ENCODE results near the gene ADARB1.

Gene ADARB1

DNA sequence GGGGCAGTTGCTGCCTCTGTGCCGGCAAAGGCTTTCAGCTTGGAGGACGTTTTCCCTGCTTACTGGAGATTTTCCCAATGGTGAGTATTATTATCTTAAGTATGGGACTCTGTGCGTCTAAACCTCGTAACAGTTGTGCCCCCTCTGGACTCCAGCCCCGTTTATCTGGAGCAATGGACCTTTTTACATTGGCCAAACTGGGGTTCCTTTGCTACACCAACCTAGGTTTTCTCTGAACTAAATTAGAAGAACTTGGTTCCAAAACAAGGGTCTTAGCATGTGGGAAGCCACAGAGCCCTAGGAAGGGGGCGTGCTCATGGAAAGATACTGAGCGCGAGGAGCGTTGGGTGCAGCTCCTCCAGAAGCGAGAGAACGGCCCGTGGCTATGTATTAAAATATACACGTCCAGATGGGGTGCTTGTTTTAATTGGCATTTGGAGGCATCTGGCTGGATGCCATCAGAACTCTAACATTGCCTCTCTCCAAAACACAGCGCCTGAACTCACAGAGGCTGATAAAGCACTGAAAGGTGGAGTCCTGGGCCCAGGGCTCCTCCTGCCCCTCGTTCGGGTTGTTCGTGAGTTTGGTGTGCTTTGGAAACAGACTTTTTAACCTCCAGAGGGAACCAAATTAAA, 184.9 kb downstream of the ADARB1 start:
- TF ChIP-seq, protein P1, sequence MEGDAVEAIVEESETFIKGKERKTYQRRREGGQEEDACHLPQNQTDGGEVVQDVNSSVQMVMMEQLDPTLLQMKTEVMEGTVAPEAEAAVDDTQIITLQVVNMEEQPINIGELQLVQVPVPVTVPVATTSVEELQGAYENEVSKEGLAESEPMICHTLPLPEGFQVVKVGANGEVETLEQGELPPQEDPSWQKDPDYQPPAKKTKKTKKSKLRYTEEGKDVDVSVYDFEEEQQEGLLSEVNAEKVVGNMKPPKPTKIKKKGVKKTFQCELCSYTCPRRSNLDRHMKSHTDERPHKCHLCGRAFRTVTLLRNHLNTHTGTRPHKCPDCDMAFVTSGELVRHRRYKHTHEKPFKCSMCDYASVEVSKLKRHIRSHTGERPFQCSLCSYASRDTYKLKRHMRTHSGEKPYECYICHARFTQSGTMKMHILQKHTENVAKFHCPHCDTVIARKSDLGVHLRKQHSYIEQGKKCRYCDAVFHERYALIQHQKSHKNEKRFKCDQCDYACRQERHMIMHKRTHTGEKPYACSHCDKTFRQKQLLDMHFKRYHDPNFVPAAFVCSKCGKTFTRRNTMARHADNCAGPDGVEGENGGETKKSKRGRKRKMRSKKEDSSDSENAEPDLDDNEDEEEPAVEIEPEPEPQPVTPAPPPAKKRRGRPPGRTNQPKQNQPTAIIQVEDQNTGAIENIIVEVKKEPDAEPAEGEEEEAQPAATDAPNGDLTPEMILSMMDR (IDR thresholded peaks at IDR 0.05; ENCODE audit: control extremely low read depth, extremely low read depth, low read depth, missing control alignments) = no peak
- CTCF ChIA-PET = interaction anchor here (0.8 to 1.4 kb wide), 2 partner anchors 11 to 33 kb away, joined by 3 read pairs; no protein-coding TSS in a partner anchor
- POLR2A ChIA-PET = no interaction called here
- no peak for DNase-seq (ENCODE audit: extremely low spot score)

DNA sequence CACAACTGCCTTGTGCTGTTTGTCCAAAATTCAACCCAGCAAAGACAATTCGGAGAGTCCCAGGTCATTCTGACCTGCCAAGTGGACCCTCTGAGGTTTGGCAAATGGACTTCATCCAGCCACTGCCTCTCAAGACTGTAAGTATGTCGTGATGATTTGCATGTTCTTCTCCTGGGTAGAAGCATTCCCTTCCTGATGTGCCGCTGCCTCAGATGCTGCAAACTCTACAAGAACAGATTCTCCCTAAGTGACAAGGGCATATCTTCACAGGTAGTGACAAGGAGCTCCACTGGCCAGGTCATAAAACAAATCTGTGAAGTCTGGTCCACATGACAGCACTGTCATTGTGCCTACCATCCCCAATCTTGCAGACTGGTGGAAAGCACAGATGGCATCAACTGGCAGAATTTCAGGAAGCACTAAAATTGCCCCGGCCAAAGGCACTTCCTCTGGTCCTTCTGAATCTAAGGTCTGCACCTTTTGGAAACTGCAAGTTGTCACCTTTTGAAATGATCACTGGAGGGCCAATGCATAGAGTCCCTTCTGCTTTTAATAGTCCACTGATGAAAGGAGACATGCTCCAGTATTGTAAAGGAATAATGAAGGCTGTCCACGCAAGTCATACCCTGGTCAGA, 185.9 kb downstream of the ADARB1 start:
- CTCF ChIA-PET = interaction anchor here (1.4 kb wide), 1 partner anchor 12 kb away, joined by 3 read pairs; no protein-coding TSS in a partner anchor
- POLR2A ChIA-PET = no interaction called here
- DNase-seq (ENCODE audit: extremely low spot score) = no peak
- TF ChIP-seq, protein P1 (IDR thresholded peaks at IDR 0.05; ENCODE audit: control extremely low read depth, extremely low read depth, low read depth, missing control alignments) = no peak

DNA sequence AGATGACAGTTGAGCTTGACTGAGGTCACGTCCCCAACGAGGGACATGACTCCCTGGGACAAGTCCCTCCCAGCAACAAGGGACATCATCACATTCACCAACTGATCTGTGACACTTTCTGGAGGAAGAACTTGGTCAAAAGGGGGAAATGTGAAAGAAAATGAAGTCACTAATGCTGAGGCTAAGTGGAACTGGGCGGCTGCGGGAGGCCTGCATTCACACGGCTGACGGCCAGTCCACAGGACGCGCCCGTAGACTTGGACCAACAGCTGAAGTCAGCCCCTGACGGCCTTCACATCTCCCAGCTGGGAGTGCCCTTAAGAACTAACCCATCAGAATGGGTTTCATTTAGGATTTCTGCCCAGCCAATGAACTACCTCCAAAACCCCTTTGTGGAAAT, 186.7 kb downstream of the ADARB1 start:
- ChIA-PET POLR2A (no interaction called here), CTCF (no interaction called here)
- TF ChIP-seq, protein P1 (IDR thresholded peaks at IDR 0.05; ENCODE audit: control extremely low read depth, extremely low read depth, low read depth, missing control alignments) = no peak
- no peak for DNase-seq (ENCODE audit: extremely low spot score)

DNA sequence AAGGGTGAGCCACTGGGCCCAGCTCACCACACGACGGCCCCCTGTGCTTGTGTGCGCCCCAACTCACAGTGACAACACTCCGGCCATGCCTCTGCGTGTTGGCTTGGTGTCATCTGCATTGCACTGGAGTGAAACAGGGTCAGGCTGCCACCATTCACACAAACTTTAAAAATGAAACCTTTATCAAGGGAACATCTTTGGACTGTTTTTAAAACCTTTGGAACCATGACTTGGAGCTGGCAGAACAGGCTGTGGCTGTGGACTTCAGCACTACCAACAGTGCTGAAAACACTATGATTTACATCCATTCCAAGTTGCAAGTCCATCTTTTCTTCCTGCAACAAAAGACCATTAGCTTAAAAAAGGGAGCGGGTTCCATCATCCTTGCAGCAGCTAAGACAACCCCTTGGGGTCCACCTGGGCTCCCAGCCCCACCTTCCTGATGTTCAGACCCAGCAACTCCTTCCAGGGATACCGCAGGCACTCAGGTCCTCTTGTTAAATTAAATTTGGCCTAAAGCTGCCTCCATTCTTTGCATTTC, 187.7 kb downstream of the ADARB1 start:
- CTCF ChIA-PET = interaction anchor here (1.2 kb wide), 1 partner anchor 16 kb away, joined by 3 read pairs; no protein-coding TSS in a partner anchor
- POLR2A ChIA-PET = no interaction called here
- TF ChIP-seq, protein P1 (IDR thresholded peaks at IDR 0.05; ENCODE audit: control extremely low read depth, extremely low read depth, low read depth, missing control alignments) = no peak
- no peak for DNase-seq (ENCODE audit: extremely low spot score)

DNA sequence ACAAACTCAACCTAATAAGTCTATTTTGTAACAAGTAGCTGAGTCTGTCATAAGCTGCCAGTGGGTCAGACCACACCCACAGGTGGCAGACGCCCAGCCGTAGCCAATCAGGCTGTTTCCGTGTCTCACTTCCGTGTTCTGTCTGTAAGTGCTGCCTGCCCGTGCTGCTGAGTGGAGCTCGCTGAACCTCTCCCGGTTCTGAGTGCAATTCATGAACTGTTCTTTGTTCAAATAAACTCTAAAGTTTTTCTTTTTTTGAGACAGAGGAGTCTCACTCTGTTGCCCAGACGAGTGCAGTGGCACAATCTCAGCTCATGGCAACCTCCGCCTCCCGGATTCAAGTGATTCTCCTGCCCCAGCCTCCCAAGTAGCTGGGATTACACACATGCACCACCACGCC, 188.2 kb downstream of the ADARB1 start:
- TF ChIP-seq, protein P1 (IDR thresholded peaks at IDR 0.05; ENCODE audit: control extremely low read depth, extremely low read depth, low read depth, missing control alignments) = no peak
- ChIA-PET CTCF (interaction anchor here (1.2 kb wide), 1 partner anchor 15 kb away, joined by 3 read pairs; no protein-coding TSS in a partner anchor), POLR2A (no interaction called here)
- DNase-seq (ENCODE audit: extremely low spot score) = no peak

DNA sequence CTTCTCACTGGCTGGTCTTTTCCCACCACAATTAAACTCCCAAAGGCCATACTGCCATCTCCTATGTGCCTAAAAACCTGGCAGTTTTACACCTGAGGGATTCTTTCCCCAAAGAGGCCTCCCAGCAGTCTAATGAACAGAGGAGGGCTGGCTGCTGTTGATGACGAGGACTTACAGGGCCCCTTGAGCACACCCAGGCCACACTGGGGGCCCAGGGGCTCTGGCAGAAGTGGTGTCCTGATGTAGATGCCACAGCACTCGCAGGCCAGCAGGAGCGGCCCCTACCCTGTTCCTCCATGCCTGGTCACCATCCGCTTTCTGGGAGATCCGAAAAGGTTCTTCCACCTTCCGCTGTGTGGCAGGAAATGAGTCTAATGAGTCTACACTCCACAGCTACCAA, 189.2 kb downstream of the ADARB1 start:
- TF ChIP-seq, protein P1 (IDR thresholded peaks at IDR 0.05; ENCODE audit: control extremely low read depth, extremely low read depth, low read depth, missing control alignments) = no peak
- DNase-seq (ENCODE audit: extremely low spot score) = no peak
- POLR2A ChIA-PET = no interaction called here
- CTCF ChIA-PET = no interaction called here

Measured in GM10248 (cell line).